ENCODE measurements around the gene PRKCH.
A peak's percentile ranks its signal among the peaks of the same experiment; 100 is the strongest.

The PRKCH gene

GRCh38 chr14:61388173-61388975, 67.0 kb downstream of the PRKCH start:
- Mint-ChIP-seq H3K36me3 (ENCODE audit: low read depth) (peaks cover 23% of the 10 kb centered on the region), H3K9me3 (no peaks in the 10 kb centered on the region), H3K27ac (no peak overlapping the region), H3K27me3 (ENCODE audit: low read depth) (no peaks in the 10 kb centered on the region), H3K4me3 (no peak overlapping the region), H3K4me1 (ENCODE audit: low read depth) (peaks cover 45% of the 10 kb centered on the region)
- peak; percentile 47 for DNase-seq (ENCODE audit: low spot score)

- Mint-ChIP-seq H3K4me1 (ENCODE audit: low read depth) (peaks cover 47% of the 10 kb centered on the region), H3K9me3 (no peaks in the 10 kb centered on the region), H3K27ac (no peak overlapping the region), H3K4me3 (peak overlapping the region; percentile 69), H3K36me3 (ENCODE audit: low read depth) (peaks cover 29% of the 10 kb centered on the region), H3K27me3 (ENCODE audit: low read depth) (no peaks in the 10 kb centered on the region)
- DNase-seq (ENCODE audit: low spot score) = no peak
Measured at GRCh38 chr14:61388976-61389576, 67.7 kb downstream of the PRKCH start.

- Mint-ChIP-seq H3K4me1 (ENCODE audit: low read depth) (peaks cover 61% of the 10 kb centered on the region), H3K36me3 (ENCODE audit: low read depth) (peaks cover 47% of the 10 kb centered on the region), H3K9me3 (no peaks in the 10 kb centered on the region), H3K27ac (peak overlapping the region; percentile 29), H3K4me3 (peak overlapping the region; percentile 49), H3K27me3 (ENCODE audit: low read depth) (no peaks in the 10 kb centered on the region)
- DNase-seq (ENCODE audit: low spot score) = no peak
Measured at GRCh38 chr14:61391119-61391518, 69.7 kb downstream of the PRKCH start.

GRCh38 chr14:61392297-61392696, 70.9 kb downstream of the PRKCH start:
- Mint-ChIP-seq H3K4me1 (ENCODE audit: low read depth) (peaks cover 72% of the 10 kb centered on the region), H3K27me3 (ENCODE audit: low read depth) (no peaks in the 10 kb centered on the region), H3K9me3 (no peaks in the 10 kb centered on the region), H3K36me3 (ENCODE audit: low read depth) (peaks cover 58% of the 10 kb centered on the region), H3K4me3 (no peak overlapping the region), H3K27ac (no peak overlapping the region)
- DNase-seq (ENCODE audit: low spot score) = no peak

GRCh38 chr14:61394542-61394941, 73.2 kb downstream of the PRKCH start:
- H3K27me3 Mint-ChIP-seq (ENCODE audit: low read depth) = no peaks in the 10 kb centered on the region
- H3K27ac Mint-ChIP-seq = no peak overlapping the region
- no peak overlapping the region for H3K4me3 Mint-ChIP-seq
- H3K36me3 Mint-ChIP-seq (ENCODE audit: low read depth) = peaks cover 68% of the 10 kb centered on the region
- peaks cover 70% of the 10 kb centered on the region for H3K4me1 Mint-ChIP-seq (ENCODE audit: low read depth)
- H3K9me3 Mint-ChIP-seq = no peaks in the 10 kb centered on the region
- no peak for DNase-seq (ENCODE audit: low spot score)

- Mint-ChIP-seq H3K9me3 (no peaks in the 10 kb centered on the region), H3K36me3 (ENCODE audit: low read depth) (peaks cover 68% of the 10 kb centered on the region), H3K4me3 (no peak overlapping the region), H3K27me3 (ENCODE audit: low read depth) (no peaks in the 10 kb centered on the region), H3K27ac (no peak overlapping the region), H3K4me1 (ENCODE audit: low read depth) (peaks cover 71% of the 10 kb centered on the region)
- no peak for DNase-seq (ENCODE audit: low spot score)
Measured at GRCh38 chr14:61395115-61395725, 73.8 kb downstream of the PRKCH start.

- H3K9me3 Mint-ChIP-seq = no peaks in the 10 kb centered on the region
- H3K27me3 Mint-ChIP-seq (ENCODE audit: low read depth) = no peaks in the 10 kb centered on the region
- no peak for DNase-seq (ENCODE audit: low spot score)
- H3K27ac Mint-ChIP-seq = peak overlapping the region; percentile 8
- H3K4me3 Mint-ChIP-seq = no peak overlapping the region
- H3K36me3 Mint-ChIP-seq (ENCODE audit: low read depth) = peaks cover 69% of the 10 kb centered on the region
- H3K4me1 Mint-ChIP-seq (ENCODE audit: low read depth) = peaks cover 73% of the 10 kb centered on the region
Measured at GRCh38 chr14:61396279-61396678, 74.9 kb downstream of the PRKCH start.

- no peaks in the 10 kb centered on the region for H3K9me3 Mint-ChIP-seq
- no peaks in the 10 kb centered on the region for H3K27me3 Mint-ChIP-seq (ENCODE audit: low read depth)
- peaks cover 73% of the 10 kb centered on the region for H3K4me1 Mint-ChIP-seq (ENCODE audit: low read depth)
- no peak for DNase-seq (ENCODE audit: low spot score)
- no peak overlapping the region for H3K4me3 Mint-ChIP-seq
- peak overlapping the region; percentile 16 for H3K27ac Mint-ChIP-seq
- H3K36me3 Mint-ChIP-seq (ENCODE audit: low read depth) = peaks cover 70% of the 10 kb centered on the region
Measured at GRCh38 chr14:61396694-61397093, 75.3 kb downstream of the PRKCH start.

- Mint-ChIP-seq H3K4me3 (no peak overlapping the region), H3K27me3 (ENCODE audit: low read depth) (no peaks in the 10 kb centered on the region), H3K36me3 (ENCODE audit: low read depth) (peaks cover 67% of the 10 kb centered on the region), H3K27ac (no peak overlapping the region), H3K4me1 (ENCODE audit: low read depth) (peaks cover 72% of the 10 kb centered on the region), H3K9me3 (no peaks in the 10 kb centered on the region)
- no peak for DNase-seq (ENCODE audit: low spot score)
Measured at GRCh38 chr14:61397615-61398014, 76.2 kb downstream of the PRKCH start.

GRCh38 chr14:61398221-61398620, 76.8 kb downstream of the PRKCH start:
- Mint-ChIP-seq H3K36me3 (ENCODE audit: low read depth) (peaks cover 61% of the 10 kb centered on the region), H3K27me3 (ENCODE audit: low read depth) (no peaks in the 10 kb centered on the region), H3K9me3 (no peaks in the 10 kb centered on the region), H3K4me1 (ENCODE audit: low read depth) (peaks cover 68% of the 10 kb centered on the region), H3K4me3 (no peak overlapping the region), H3K27ac (no peak overlapping the region)
- DNase-seq (ENCODE audit: low spot score) = no peak

- Mint-ChIP-seq H3K4me1 (ENCODE audit: low read depth) (peaks cover 71% of the 10 kb centered on the region), H3K36me3 (ENCODE audit: low read depth) (peaks cover 51% of the 10 kb centered on the region), H3K9me3 (no peaks in the 10 kb centered on the region), H3K4me3 (no peak overlapping the region), H3K27me3 (ENCODE audit: low read depth) (no peaks in the 10 kb centered on the region), H3K27ac (no peak overlapping the region)
- DNase-seq (ENCODE audit: low spot score) = no peak
Measured at GRCh38 chr14:61399365-61399764, 78.0 kb downstream of the PRKCH start.

GRCh38 chr14:61401461-61401860, 80.1 kb downstream of the PRKCH start:
- Mint-ChIP-seq H3K27me3 (ENCODE audit: low read depth) (no peaks in the 10 kb centered on the region), H3K36me3 (ENCODE audit: low read depth) (peaks cover 36% of the 10 kb centered on the region), H3K4me3 (peak overlapping the region; percentile 8), H3K27ac (no peak overlapping the region), H3K9me3 (no peaks in the 10 kb centered on the region), H3K4me1 (ENCODE audit: low read depth) (peaks cover 73% of the 10 kb centered on the region)
- DNase-seq (ENCODE audit: low spot score) = no peak

GRCh38 chr14:61403411-61403810, 82.0 kb downstream of the PRKCH start:
- Mint-ChIP-seq H3K27ac (peak overlapping the region; percentile 87), H3K4me1 (ENCODE audit: low read depth) (peaks cover 66% of the 10 kb centered on the region), H3K36me3 (ENCODE audit: low read depth) (peaks cover 23% of the 10 kb centered on the region), H3K27me3 (ENCODE audit: low read depth) (no peaks in the 10 kb centered on the region), H3K9me3 (no peaks in the 10 kb centered on the region), H3K4me3 (peak overlapping the region; percentile 69)
- DNase-seq (ENCODE audit: low spot score) = no peak

GRCh38 chr14:61404637-61405036, 83.3 kb downstream of the PRKCH start:
- DNase-seq (ENCODE audit: low spot score) = no peak
- H3K27me3 Mint-ChIP-seq (ENCODE audit: low read depth) = no peaks in the 10 kb centered on the region
- peak overlapping the region; percentile 39 for H3K4me3 Mint-ChIP-seq
- peak overlapping the region; percentile 64 for H3K27ac Mint-ChIP-seq
- peaks cover 64% of the 10 kb centered on the region for H3K4me1 Mint-ChIP-seq (ENCODE audit: low read depth)
- peaks cover 22% of the 10 kb centered on the region for H3K36me3 Mint-ChIP-seq (ENCODE audit: low read depth)
- no peaks in the 10 kb centered on the region for H3K9me3 Mint-ChIP-seq

All from T-helper 2 cell treated with Interferon-gamma antibody and Interleukin-4, amounts not matched to agents 5 μg/mL and 100 μg/mL, for 36 hours (primary cell).